BE2C (cell line): Measurements from ENCODE around the gene CAMTA1.

Experiments
- DNase-seq: peaks from one replicate; pipeline ENCODE4 v3.0.0-alpha.2; 2020
- H3K27me3 ChIP-seq: fragments of 250-450 bp; sonication (Bioruptor Pico); 2 replicates; pipeline ENCODE4 v1.5.1; 2020; ENCODE audit warnings: mild to moderate bottlenecking
- H3K36me3 ChIP-seq: fragments of 250-450 bp; sonication (Bioruptor Pico); 2 replicates; pipeline ENCODE4 v1.5.1; 2020; ENCODE audit warnings: mild to moderate bottlenecking
- H3K4me1 ChIP-seq: fragments of 250-450 bp; sonication (Bioruptor Pico); 2 replicates; pipeline ENCODE4 v1.5.1; 2020
- H3K4me3 ChIP-seq: 2 replicates; pipeline ENCODE4 v1.5.1; 2011; ENCODE audit warnings: low read depth, low read length
- H3K9me3 ChIP-seq: fragments of 250-450 bp; sonication (Bioruptor Pico); 2 replicates; pipeline ENCODE4 v1.5.1; 2020
- TF ChIP-seq, protein P1 (sequence below): IDR thresholded peaks from 2 replicates; pipeline ENCODE4 v1.5.1; 2012; ENCODE audit warnings: mild to moderate bottlenecking, low read depth, low read length

CAMTA1 gene

DNA sequence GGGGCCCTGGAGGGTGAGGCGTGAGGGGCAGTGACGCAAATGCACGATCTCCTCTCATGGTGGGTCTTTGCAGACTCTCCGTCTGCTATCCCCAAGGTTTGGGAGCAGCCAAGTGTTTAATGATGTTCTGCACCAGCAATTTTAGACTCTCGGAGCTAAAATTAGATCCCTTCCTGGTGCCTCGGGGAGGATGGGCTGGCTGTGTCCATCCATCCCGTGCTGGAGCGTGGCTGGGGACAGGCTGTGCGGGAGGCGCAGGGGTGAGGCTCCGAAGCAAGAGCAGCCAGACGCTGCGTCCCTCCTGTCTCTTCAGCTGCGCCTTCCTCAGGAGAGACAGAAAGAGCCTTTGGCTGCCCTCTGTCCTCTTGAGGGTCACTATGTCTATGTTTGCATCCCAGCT lies 387.6 kb downstream of the CAMTA1 start:
- TF ChIP-seq, protein P1, sequence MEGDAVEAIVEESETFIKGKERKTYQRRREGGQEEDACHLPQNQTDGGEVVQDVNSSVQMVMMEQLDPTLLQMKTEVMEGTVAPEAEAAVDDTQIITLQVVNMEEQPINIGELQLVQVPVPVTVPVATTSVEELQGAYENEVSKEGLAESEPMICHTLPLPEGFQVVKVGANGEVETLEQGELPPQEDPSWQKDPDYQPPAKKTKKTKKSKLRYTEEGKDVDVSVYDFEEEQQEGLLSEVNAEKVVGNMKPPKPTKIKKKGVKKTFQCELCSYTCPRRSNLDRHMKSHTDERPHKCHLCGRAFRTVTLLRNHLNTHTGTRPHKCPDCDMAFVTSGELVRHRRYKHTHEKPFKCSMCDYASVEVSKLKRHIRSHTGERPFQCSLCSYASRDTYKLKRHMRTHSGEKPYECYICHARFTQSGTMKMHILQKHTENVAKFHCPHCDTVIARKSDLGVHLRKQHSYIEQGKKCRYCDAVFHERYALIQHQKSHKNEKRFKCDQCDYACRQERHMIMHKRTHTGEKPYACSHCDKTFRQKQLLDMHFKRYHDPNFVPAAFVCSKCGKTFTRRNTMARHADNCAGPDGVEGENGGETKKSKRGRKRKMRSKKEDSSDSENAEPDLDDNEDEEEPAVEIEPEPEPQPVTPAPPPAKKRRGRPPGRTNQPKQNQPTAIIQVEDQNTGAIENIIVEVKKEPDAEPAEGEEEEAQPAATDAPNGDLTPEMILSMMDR: no peak

DNA sequence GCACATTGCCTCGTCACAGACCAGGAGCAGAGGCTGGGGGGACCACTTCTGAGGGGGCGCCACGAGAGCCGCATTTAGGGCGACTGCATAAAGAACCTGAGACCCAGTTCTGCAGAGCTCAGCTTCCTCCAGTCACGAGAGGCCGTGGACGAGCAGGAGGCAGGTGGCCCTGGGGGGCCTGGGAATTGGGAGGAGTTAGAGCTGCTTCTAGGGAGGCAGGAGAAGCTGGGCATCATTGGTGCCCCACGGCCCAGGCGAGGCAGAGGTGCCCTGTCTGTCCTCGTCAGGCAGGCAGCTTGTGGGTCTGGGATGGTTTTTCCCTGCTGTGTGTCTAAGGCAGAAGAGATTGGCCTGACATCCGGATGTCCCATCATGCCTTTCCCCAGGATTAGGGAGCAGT lies 389.3 kb downstream of the CAMTA1 start:
- Histone ChIP-seq H3K36me3 (no peaks in the 10 kb centered on the region), H3K4me1 (no peaks in the 10 kb centered on the region), H3K27me3 (no peaks in the 10 kb centered on the region), H3K9me3 (no peaks in the 10 kb centered on the region), H3K4me3 (no peak overlapping the region)
- TF ChIP-seq, protein P1: no peak
- DNase-seq: no peak

More for the DNA sequence above, 387.6 kb downstream of the CAMTA1 start:
- no peaks in the 10 kb centered on the region for H3K9me3 ChIP-seq
- no peak for DNase-seq
- H3K27me3 ChIP-seq: no peaks in the 10 kb centered on the region
- no peaks in the 10 kb centered on the region for H3K36me3 ChIP-seq
- no peaks in the 10 kb centered on the region for H3K4me1 ChIP-seq
- peak overlapping the region; percentile 25 for H3K4me3 ChIP-seq

DNA sequence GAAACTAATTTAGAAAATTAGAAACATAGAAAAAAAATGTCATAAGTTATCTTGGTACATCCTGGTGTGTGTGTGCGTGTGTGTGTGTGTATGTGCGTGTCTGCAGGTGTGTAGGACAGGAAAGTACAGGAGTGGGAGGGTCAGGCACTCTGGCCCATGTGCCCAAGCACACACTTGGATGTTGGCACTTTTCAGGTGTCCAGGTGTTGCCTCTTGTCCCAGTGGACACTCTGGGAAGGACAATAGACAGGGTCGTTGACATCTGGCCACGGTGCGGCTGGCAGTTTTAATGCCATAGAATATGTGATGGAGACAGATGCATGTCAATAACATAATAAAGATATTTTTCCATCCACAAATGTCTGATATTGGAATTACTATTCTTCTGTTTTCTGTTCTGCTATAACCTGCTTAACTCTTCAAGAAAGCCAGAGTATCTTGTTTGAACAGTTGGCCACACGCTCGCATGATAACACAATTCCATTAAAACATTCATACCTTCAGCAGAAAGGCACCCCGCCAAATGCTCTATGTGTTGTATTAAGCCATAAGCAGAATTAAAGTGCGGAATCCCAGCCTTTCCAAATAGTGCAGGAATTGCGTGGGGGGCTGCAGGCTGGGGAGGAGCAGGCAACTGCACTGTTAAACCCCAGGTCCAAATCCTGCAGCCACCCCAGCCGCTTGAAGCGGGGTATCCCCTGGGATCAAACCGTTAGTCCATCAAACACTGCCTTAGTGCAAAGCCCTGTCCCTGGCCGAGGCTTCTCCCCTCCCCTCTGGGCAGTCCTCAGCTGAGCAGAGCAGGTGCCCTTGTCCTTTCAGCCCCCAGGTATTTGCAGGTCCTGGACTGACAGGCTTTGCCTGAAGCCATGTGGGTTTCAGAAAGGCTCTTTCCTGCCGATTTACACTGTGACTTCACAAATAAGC lies 390.0 kb downstream of the CAMTA1 start:
- Histone ChIP-seq H3K27me3 (no peaks in the 10 kb centered on the region), H3K4me1 (no peaks in the 10 kb centered on the region), H3K36me3 (no peaks in the 10 kb centered on the region), H3K4me3 (no peak overlapping the region), H3K9me3 (no peaks in the 10 kb centered on the region)
- no peak for DNase-seq
- TF ChIP-seq, protein P1: no peak

DNA sequence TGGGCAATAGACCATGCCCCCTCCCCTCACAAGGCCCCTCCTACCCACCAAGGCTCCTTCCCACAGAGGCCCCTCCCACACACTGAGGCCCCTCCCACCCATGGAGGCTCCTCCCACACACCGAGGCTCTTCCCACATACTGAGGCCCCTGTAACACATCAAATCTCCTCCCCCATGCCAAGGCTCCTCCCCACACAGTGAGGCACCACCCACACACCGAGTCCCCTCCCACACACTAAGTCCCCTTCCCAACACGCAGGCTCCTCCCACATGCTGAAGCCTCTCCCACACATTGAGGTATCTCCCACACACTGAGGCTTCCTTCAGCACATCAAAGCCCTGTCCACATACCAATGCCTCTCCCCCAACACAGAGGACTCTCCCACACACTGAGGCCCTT lies 391.8 kb downstream of the CAMTA1 start:
- no peaks in the 10 kb centered on the region for H3K36me3 ChIP-seq
- DNase-seq: no peak
- H3K9me3 ChIP-seq: no peaks in the 10 kb centered on the region
- no peaks in the 10 kb centered on the region for H3K4me1 ChIP-seq
- no peak overlapping the region for H3K4me3 ChIP-seq
- TF ChIP-seq, protein P1: no peak
- H3K27me3 ChIP-seq: no peaks in the 10 kb centered on the region

DNA sequence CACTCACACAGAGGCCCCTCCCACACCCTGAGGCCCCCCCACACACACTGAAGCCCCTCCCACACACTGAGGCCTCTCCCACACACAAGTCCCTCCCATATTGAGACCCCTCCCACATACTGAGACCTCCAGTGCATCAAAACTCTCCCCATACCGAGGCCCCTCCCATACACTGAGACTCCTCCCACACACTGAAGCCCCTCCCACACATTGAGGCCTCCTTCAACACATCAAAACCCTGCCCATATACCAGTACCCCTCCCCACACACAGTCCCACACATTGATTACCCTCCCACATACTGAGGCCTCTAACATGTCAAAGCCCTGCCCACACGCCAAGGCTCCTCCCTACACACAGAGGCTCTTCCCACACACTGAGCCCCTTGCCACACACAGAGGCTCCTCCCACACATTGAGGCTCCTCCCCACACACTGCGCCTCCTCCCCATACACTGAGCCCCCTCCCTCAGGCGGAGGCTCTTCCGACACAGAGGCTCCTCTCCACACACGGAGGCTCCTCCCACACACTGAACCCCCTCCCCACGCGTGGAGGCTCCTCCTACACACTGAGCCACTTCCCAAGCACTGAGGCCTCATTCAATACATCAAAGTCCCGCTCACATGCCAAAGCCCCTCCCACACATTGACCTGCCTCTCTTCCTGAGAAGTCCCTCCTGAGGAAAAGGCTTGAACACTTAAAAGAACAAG lies 392.3 kb downstream of the CAMTA1 start:
- no peak overlapping the region for H3K4me3 ChIP-seq
- H3K27me3 ChIP-seq: no peaks in the 10 kb centered on the region
- no peaks in the 10 kb centered on the region for H3K9me3 ChIP-seq
- H3K4me1 ChIP-seq: no peaks in the 10 kb centered on the region
- H3K36me3 ChIP-seq: no peaks in the 10 kb centered on the region
- no peak for DNase-seq
- TF ChIP-seq, protein P1: no peak

DNA sequence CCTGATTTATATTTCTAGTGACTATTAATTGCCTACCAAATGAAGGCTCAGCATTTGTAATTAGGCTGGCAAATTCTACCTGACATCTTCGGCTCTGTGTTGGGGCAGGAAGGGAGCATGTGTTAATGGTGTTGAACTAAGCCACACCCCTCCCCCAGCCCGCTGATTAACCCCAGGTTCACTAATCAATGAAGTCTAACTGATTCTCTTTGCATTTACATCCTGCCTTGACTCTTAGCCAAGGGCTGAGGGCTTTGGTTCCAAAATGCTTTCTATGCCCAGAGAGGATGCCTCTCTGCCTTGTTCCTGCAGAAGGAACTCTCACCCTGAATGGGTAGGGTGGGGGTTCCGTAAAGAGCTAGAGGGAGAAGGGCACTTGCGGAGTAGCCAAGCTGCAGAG lies 393.1 kb downstream of the CAMTA1 start:
- H3K36me3 ChIP-seq: no peaks in the 10 kb centered on the region

More for the DNA sequence above, 393.1 kb downstream of the CAMTA1 start:
- Histone ChIP-seq H3K27me3 (no peaks in the 10 kb centered on the region), H3K4me3 (no peak overlapping the region), H3K4me1 (no peaks in the 10 kb centered on the region), H3K9me3 (no peaks in the 10 kb centered on the region)
- no peak for DNase-seq
- TF ChIP-seq, protein P1: no peak
